GM19397 (cell line): ENCODE results near the gene YTHDC1.
"Not testable (repeated sequence)": the region's sequence is repeated elsewhere in the genome, so short reads cannot be mapped to it uniquely, and the experiment has no call there.

Experiments
- ATAC-seq: cut with Tn5 transposase; IDR thresholded peaks from one replicate; pipeline ENCODE4 v1.9.1; 2021; ENCODE audit warnings: mild to moderate bottlenecking, moderate library complexity; ENCODE audit not compliant: unreplicated experiment

Gene YTHDC1

DNA sequence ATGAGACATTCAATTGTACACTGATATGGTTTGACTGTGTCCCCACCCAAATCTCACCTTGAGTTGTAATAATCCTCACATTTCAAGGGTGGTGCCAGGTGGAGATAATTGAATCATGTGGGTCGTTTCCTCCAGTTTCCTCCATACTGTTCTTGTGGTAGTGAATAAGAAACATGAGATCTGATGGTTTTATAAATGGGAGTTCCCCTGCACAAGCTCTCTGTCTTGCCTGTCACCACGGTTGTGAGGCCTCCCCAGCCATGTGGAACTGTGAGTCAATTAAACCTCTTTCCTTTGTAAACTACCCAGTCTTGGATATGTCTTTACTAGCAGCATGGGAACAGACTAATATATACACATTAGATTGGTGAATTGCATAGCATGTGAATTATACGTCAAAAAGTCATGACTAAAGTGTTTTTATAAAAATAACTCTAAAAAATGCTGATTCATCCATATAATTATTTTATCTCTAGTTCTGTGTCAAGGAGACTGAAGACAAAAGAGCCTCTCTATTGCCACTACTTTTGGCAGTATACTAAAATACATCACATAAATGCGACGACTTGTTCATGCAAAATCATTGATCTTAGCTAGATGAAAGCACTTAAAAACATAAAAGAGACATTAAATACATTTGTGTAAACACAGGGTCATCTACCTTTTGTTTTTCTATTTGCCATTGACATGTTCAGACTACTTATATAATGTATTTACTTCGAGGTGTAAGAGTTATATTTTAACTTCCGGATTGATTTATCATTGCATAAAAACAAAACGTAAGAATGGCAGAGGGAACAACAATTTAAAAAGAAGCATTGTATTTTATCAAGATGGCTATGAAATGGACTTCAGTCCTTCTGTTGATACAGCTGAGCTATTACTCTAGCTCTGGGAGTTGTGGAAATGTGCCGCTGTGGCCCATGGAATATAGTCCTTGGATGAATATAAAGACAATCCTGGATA lies 50.1 kb downstream of the YTHDC1 start:
- no peak for ATAC-seq

DNA sequence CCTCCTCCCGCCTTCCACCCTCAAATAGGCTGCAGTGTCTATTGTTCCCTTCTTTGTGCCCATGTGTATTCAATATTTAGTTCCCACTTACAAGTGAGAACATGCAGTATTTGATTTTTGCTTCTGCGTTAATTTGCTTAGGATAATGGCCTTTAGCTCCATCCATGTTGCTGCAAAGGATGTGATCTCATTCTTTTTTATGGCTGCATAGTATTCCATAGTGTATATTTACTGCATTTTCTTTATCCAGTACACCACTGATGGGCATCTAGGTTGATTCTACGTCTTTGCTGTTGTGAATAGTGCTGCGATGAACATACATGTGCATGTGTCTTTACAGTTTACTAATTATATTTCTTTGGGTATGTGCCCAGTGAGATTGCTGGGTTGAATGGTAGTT lies 52.8 kb downstream of the YTHDC1 start:
- no peak for ATAC-seq

DNA sequence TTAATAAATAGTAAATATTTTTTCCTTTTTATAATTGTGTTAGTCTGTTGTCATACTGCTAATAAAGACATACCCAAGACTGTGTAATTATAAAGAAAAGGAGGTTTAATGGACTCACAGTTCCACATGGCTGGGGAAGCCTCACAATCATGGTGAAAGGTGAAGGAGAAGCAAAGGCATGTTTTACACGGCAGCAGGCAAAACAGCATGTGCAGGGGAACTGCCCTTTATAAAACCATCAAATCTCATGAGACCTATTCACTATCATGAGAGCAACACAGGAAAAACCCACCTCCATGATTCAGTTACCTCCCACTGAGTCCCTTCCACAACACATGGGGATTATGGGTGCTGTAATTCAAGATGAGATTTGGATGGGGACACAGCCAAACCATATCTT lies 58.6 kb downstream of the YTHDC1 start:
- ATAC-seq, result no peak

GRCh38 chr4:68288393-68288740 lies 61.5 kb downstream of the YTHDC1 start:
- no peak for ATAC-seq

DNA sequence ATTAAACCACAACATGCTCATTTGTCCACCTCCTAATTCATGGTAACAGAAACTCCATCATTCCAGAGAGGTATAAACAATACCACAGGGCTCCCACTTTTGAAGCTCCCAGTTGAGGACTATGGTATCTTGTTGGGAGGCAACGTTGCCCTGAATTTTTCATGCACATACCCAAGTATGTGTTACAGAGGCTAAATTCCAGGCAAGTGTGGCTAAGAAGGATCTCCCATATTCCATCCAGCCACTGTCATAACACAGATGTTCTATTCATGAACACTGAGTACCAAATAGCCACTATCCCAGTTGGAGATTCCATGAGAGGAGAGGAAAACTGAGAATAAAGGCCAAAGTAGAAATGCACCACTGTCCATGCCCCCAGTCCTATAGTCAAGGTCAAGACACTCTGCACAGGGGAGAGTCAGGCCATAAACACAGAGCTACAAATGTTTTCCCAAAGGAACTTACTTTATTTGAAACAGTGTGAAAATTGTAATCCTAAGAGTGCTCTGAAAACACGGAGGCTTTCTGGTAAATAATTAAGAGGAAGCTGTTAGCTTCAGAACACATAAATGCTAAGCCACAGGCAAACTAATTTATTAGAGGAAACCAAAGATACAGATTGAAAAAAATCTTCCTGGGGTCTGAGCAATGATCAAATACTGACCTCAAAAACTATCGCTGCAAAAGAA lies 62.0 kb downstream of the YTHDC1 start:
- no peak for ATAC-seq

DNA sequence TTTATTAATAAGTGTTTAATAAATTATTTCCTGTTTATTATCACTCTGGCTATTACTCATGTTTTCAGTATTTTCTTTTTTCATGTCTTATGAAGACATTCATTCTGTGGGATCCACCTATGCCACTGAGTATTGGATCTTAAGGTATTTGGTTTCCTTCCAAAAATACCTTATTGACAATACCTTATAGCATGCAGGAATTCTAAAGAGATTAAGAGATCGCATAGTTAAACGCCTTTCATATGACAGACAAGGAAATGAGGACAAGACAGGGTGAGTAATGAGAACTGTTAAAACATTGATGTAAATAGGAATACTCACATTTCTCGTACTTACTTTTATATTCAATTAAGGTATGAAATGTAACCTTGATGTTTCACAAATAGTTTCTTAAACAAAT lies 66.2 kb downstream of the YTHDC1 start:
- no peak for ATAC-seq

DNA sequence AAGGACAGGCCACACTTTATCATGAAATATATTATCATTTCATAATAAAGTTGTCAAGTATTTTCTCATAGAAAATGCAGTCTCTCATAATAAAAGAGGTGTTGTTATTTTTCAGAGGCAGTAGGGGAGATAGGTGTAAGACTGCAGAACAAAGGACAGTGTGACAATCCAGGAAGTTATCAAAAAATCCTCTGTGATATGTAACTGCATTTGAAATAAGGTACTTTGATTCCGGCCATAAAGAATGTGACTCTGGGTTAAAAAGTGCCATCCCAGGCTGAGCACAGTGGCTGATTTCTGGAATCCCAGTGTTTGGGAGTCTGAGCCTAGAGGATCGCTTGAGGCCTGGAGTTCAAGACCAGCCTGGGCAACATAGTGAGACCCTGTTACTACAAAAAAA lies 66.8 kb downstream of the YTHDC1 start:
- no peak for ATAC-seq

DNA sequence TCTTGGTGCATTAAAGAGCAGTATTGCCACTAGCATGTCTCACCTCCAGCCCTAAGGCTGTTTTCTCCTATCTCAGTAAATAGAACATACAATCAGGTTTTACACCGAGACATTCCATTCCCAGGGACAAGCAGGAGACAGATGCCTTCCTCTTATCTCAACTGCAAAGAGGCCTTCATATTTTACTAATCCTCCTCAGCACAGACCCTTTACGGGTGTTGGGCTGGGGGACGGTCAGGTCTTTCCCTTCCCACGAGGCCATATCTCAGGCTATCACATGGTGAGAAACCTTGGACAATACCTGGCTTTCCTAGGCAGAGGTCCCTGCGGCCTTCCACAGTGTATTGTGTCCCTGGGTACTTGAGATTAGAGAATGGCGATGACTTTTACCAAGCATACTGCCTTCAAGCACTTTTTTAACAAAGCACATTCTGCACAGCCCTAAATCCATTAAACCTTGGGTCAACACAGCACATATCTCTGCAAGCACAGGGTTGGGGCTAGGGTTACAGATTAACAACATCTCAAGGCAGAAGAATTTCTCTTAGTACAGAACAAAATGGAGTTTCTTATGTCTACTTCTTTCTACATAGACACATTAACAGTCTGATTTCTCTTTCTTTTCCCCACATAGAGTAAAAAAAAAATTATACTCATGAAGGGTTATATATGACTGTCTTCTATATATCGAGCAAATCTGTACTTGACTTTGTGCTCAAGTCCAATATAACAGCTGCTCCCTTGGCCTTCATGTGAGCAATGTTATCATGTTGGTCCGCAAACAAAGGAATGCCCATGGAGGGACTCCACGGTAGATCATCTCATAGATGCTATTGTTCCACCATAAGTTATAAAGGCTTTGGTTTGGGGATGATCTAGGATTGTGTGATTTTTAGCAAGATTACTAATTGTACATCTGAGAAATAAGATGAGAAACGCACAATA lies 67.8 kb downstream of the YTHDC1 start:
- not testable (repeated sequence) for ATAC-seq

- ATAC-seq, result no peak
Measured at GRCh38 chr4:68278029-68278428, 71.9 kb downstream of the YTHDC1 start.

DNA sequence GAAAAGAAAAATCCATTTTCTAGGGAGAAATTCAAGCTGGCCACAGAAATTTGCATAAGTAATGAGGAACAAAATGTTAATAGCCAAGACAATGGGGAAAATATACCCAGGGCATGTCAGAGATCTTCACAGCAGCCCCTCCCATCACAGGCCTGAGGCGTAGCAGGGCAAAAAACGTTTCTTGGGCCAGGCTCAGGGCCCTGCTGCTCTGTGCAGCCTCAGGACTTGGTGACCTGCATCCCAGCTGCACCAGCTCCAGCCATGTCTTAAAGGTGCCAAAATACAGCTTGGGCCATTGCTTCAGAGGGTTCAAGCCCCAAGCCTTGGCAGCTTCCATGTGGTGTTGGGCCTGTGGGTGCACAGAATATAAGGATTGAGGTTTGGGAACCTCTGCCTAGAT lies 72.3 kb downstream of the YTHDC1 start:
- ATAC-seq, result no peak

DNA sequence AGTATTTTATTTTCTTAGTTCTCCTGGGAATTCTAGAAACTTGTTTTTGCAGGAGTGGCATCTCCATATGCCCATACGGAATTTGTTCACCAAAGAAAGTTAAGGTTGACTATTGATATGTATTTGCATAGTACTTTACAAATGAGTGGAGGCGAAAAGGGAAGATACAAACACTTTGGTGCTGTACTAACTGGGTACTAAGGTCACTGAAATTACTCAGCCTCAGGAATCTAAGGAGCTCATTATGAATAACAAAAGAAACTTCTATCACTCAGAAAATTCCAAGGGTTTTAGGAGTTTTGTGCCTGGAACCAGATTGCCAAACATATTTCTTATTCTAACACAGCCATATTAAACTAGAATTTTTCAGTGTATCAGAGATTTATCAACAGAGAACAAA lies 77.0 kb downstream of the YTHDC1 start:
- ATAC-seq, result no peak

DNA sequence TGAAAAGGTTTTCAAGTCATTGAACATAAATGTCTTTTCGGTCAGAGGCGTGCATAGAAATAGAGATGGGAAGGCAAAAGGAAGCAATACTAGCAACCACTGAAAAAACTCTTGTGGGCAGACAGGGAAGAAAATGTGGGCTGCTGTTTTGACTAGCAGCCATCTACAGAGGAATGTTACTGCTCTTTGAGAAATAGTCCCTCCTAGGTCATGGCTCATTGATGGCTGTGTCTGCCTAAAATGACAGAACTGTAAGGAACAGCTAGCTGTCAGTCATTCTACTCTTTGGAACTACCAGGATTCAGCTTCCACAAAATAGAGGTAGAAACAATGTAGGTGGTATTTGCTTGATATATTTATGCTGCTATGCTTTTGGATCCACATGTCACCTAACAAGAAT lies 77.5 kb downstream of the YTHDC1 start:
- no peak for ATAC-seq

GRCh38 chr4:68271851-68272357 lies 78.0 kb downstream of the YTHDC1 start:
- no peak for ATAC-seq

DNA sequence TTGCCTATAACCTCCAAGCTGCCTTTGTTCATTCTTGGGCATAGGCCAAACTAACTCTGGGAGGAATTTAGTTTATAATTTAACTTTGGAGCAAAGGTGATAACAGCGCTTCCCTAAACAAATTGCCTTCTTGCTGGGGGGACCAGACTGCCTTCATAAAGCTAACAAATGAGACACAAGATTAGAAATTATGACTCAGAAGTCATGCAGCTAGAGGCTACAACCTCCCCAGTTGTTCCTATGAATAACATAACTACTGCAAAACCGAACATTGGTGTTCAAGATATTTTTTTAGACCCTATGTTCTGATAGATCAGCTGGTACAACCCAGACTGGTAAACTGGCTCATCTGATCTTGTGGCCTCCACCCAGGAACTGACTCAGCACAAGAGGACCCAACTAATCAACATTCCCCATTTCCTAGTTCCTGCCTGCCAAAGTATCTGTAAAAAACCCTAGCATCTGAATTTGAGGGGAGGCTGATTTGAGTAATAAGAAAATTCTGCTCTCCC lies 82.4 kb downstream of the YTHDC1 start:
- no peak for ATAC-seq

DNA sequence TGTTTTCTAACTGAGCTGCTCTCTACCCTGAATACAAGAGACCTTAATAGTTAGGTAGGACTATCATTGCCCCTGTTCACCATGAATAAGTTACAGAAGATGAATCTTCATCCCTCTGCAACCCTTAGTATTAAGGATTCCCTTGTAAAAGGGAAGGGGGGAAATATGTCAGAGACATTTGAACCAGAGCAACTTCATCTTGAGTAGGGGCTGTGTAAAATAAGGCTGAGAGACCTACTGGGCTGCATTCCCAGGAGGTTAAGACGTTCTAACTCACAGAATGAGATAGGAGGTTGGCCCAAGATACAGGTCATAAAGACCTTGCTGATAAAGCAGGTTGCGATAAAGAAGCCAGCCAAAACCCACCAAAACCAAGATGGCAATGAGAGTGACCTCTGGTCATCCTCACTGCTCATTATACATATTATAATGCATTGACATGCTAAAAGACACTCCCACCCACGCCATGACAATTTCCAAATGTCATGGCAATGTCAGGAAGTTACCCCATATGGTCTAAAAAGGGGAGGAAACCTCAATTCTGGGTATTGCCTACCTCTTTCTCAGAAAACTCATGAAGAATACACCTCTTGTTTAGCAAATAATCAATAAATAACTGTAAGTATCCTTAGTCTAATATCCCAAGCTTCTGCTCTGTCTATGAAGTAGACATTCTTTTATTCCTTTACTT lies 84.9 kb downstream of the YTHDC1 start:
- no peak for ATAC-seq
